ENCODE data around the gene NUFIP1.

DNA sequence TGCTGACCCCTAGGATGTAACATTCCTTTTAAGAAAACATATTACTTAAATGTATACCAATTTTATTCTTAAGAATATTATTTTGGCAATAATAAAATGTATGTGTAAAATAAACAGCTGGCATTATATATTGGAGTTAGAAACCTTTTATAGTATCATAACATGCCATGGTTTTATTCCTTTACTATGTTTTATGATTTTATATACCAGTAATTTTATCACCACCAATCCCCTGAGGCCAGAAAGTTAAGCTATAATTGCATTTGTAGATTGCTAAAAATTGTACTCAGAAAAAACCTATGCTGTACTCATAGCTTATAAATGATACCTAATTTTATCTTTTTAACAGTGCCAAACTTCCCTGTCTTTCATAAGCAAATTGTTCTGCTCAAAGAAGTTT lies 18.0 kb upstream of the NUFIP1 start:
- TF ChIP-seq, protein P1, sequence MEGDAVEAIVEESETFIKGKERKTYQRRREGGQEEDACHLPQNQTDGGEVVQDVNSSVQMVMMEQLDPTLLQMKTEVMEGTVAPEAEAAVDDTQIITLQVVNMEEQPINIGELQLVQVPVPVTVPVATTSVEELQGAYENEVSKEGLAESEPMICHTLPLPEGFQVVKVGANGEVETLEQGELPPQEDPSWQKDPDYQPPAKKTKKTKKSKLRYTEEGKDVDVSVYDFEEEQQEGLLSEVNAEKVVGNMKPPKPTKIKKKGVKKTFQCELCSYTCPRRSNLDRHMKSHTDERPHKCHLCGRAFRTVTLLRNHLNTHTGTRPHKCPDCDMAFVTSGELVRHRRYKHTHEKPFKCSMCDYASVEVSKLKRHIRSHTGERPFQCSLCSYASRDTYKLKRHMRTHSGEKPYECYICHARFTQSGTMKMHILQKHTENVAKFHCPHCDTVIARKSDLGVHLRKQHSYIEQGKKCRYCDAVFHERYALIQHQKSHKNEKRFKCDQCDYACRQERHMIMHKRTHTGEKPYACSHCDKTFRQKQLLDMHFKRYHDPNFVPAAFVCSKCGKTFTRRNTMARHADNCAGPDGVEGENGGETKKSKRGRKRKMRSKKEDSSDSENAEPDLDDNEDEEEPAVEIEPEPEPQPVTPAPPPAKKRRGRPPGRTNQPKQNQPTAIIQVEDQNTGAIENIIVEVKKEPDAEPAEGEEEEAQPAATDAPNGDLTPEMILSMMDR (IDR thresholded peaks at IDR 0.05) = no peak
- TF ChIP-seq POLR2AphosphoS5 (IDR thresholded peaks at IDR 0.05) = no peak
- TF ChIP-seq POLR2A (IDR thresholded peaks at IDR 0.05) = no peak

All from breast epithelium (tissue), 3 donors.